Endothelial cell of umbilical vein (primary cell): ENCODE results near the gene BPTF. TPM values are rescaled to one million over a fixed set of nuclear protein-coding genes. Genes with fewer than 3 reads are reported as not detected.

ENCODE experiments used
- BruUV-seq: library from RNA; stranded (reverse); fragments of 400-500 nt; replicated peaks from 2 replicates; lab custom pipeline; 2021; lab: Mats Ljungman, UMichigan
- CTCF ChIA-PET: fragments of 300-600, 350-600 bp; sonication (Branson Sonifier 250); formaldehyde crosslinking; loops from one replicate; lab custom pipeline; 2021; ENCODE audit warnings: antibody characterized with exemption, inconsistent platforms; lab: Charles Lee
- POLR2A ChIA-PET: fragments of 300-600, 350-600 bp; sonication (Branson Sonifier 250); formaldehyde crosslinking; loops from one replicate; lab custom pipeline; 2021; ENCODE audit warnings: antibody characterized with exemption, inconsistent platforms; lab: Charles Lee
- DNase-seq: peaks from one replicate; pipeline ENCODE4 v3.0.0-alpha.2; 2011; ENCODE audit warnings: low read depth, low spot score
- FAIRE-seq: peaks from 2 replicates; lab custom pipeline; 2011; peaks lifted over from hg19 to GRCh38; lab: Jason Lieb, UNC
- H2AFZ ChIP-seq: 2 replicates; pipeline ENCODE4 v1.6.0; 2012; ENCODE audit warnings: low read depth, low read length, control low read depth, inconsistent platforms
- H3K27ac ChIP-seq: 2 replicates; pipeline ENCODE4 v1.5.1; 2011; ENCODE audit warnings: low read depth, mild to moderate bottlenecking, control low read depth, low read length, moderate library complexity; ENCODE audit not compliant: insufficient read depth
- H3K27me3 ChIP-seq, 2 experiments: 2 replicates each; pipeline versions ENCODE4 v1.6.0 to v1.6.1; 2011; ENCODE audit warnings: low read length in 2 of 2, mixed read lengths in 1 of 2; ENCODE audit not compliant: control insufficient read depth in 2 of 2, insufficient read depth in 2 of 2
- H3K36me3 ChIP-seq, 2 experiments: 2 replicates in 1 of 2; 3 replicates in 1 of 2; pipeline ENCODE4 v1.5.1; 2011; ENCODE audit warnings: low read length in 2 of 2, mild to moderate bottlenecking in 1 of 2, moderate library complexity in 1 of 2; ENCODE audit not compliant: control insufficient read depth in 2 of 2, insufficient read depth in 2 of 2; ENCODE audit errors: extremely low read depth in 1 of 2
- H3K4me1 ChIP-seq: 3 replicates; pipeline ENCODE4 v1.5.1; 2011; ENCODE audit warnings: mild to moderate bottlenecking, low read length; ENCODE audit not compliant: control insufficient read depth, insufficient read depth; ENCODE audit errors: extremely low read depth
- H3K4me2 ChIP-seq: 2 replicates; pipeline ENCODE4 v1.6.1; 2011; ENCODE audit warnings: low read length, control low read depth, mixed read lengths; ENCODE audit not compliant: insufficient read depth
- H3K4me3 ChIP-seq, 3 experiments: fragments of 200-600 bp in 1 of 3; sonication (generic), shearing (Covaris generic) in 1 of 3; replicated peaks in 1 of 3; 2 replicates each; pipeline ENCODE4 v1.5.1; 2011 to 2016; ENCODE audit warnings: control low read depth in 3 of 3, low read length in 3 of 3, mild to moderate bottlenecking in 2 of 3, inconsistent platforms in 1 of 3, low read depth in 1 of 3, moderate library complexity in 1 of 3; ENCODE audit not compliant: insufficient read depth in 1 of 3
- H3K79me2 ChIP-seq: 2 replicates; pipeline ENCODE4 v1.6.0; 2012; ENCODE audit warnings: low read length, inconsistent platforms; ENCODE audit not compliant: control insufficient read depth, insufficient read depth
- H3K9ac ChIP-seq: replicated peaks from 2 replicates; pipeline ENCODE3; 2011; ENCODE audit warnings: low read length, control low read depth; ENCODE audit not compliant: insufficient read depth; ENCODE audit errors: extremely low read depth
- H3K9me1 ChIP-seq: replicated peaks from 3 replicates; pipeline ENCODE4 v1.6.0; 2011; ENCODE audit warnings: mild to moderate bottlenecking, low read length; ENCODE audit not compliant: control insufficient read depth, insufficient read depth; ENCODE audit errors: extremely low read depth
- H3K9me3 ChIP-seq: replicated peaks from 2 replicates; pipeline ENCODE4 v1.5.1; 2012; ENCODE audit warnings: low read length, inconsistent platforms; ENCODE audit not compliant: control insufficient read depth, insufficient read depth
- H4K20me1 ChIP-seq: replicated peaks from 2 replicates; pipeline ENCODE3; 2011; ENCODE audit warnings: mild to moderate bottlenecking, low read length; ENCODE audit not compliant: control insufficient read depth, insufficient read depth; ENCODE audit errors: extremely low read depth
- CTCF ChIP-seq, 2 donors: IDR thresholded peaks; 1 replicate in 1 of 2; 2 replicates in 1 of 2; pipeline ENCODE4 v1.5.1; 2011; ENCODE audit warnings: low read length in 2 of 2, mild to moderate bottlenecking in 2 of 2, moderate library complexity in 2 of 2, control low read depth in 1 of 2, inconsistent platforms in 1 of 2, low read depth in 1 of 2; ENCODE audit not compliant: insufficient read depth in 1 of 2; ENCODE audit errors: extremely low read depth in 1 of 2
- EZH2 ChIP-seq: IDR thresholded peaks from 2 replicates; pipeline ENCODE4 v1.6.1; 2012; ENCODE audit warnings: borderline replicate concordance, low read depth, mild to moderate bottlenecking, moderate library complexity, low read length, inconsistent platforms; ENCODE audit not compliant: severe bottlenecking
- MAX ChIP-seq: IDR thresholded peaks from 2 replicates; pipeline ENCODE4 v1.6.1; 2011; ENCODE audit not compliant: insufficient read depth, insufficient read length
- MYC ChIP-seq: IDR thresholded peaks from one replicate; pipeline ENCODE4 v1.6.1; 2011; ENCODE audit warnings: mild to moderate bottlenecking, low read depth, low read length
- POLR2AphosphoS5 ChIP-seq: IDR thresholded peaks from 2 replicates; pipeline ENCODE4 v1.6.1; 2012; ENCODE audit warnings: low read depth, mild to moderate bottlenecking, control low read depth, low read length, moderate library complexity; ENCODE audit not compliant: insufficient read depth
- dilution Hi-C: fragments of 300-500 bp; cut with MboI; formaldehyde crosslinking; loops from one replicate; pipeline ENCODE4 v1.15.0; 2019; ENCODE audit warnings: low sequenced_read_pairs; ENCODE audit not compliant: extremely low pct_ligation_motif_present
- intact Hi-C: fragments of 100-400 bp; cut with micrococcal nuclease; formaldehyde crosslinking; loops from one replicate; pipeline ENCODE4 v1.10.0; 2022
- polyA plus RNA-seq, 4 experiments: library from polyadenylated mRNA; depleted of rRNA in 3 of 4; stranded (reverse) in 3 of 4; unstranded in 1 of 4; fragments of >200 nt; gene quantifications; 2 replicates each; pipeline versions ENCODE4 v1.2.1 to v1.2.3, GENCODE V29; 2011 to 2012; ENCODE audit warnings: missing spikeins in 1 of 4
- total RNA-seq: library from RNA; stranded (reverse); gene quantifications from 2 replicates; pipeline ENCODE4 v1.2.3, GENCODE V29; 2021

The BPTF gene
- total and polyA plus RNA-seq, 2 donors (not counting 3 experiments of a cell fraction or from before 2014, with no cell fraction given), result 41.0 to 88.1 TPM

- no peak overlapping the region for H3K4me3 ChIP-seq
- H3K9me3 ChIP-seq, result no peaks in the 10 kb centered on the region
- CTCF ChIA-PET, result interaction anchor here (0.7 to 3.4 kb wide), 7 partner anchors 9 to 145 kb away, joined by 3 to 12 read pairs (median 4); partner anchors contain the start of gene C17orf58
- DNase-seq, result peak; percentile 26
- no peaks in the 10 kb centered on the region for H3K9me1 ChIP-seq
- dilution Hi-C loops (no loop called here), intact Hi-C loops (loop anchor here (1.0 kb wide), 3 partner anchors 16 to 211 kb away; no protein-coding TSS in a partner anchor)
- peak overlapping the region; percentile 1 for H3K4me2 ChIP-seq
- no peak overlapping the region for H3K9ac ChIP-seq
- H2AFZ ChIP-seq, result peak overlapping the region; percentile 41
- peaks cover 0 to 5% of the 10 kb centered on the region in 2 experiments for H3K27me3 ChIP-seq
- no peaks in the 10 kb centered on the region for H3K79me2 ChIP-seq
- no TSS peak for BruUV-seq
- H3K27ac ChIP-seq, result no peak overlapping the region
- no peaks in the 10 kb centered on the region for H3K4me1 ChIP-seq
- FAIRE-seq, result peak; percentile 81
- H4K20me1 ChIP-seq, result no peaks in the 10 kb centered on the region
- TF ChIP-seq CTCF (IDR thresholded peaks at IDR 0.05; ENCODE audit: extremely low read depth in 1 of 2, insufficient read depth in 1 of 2, low read depth in 1 of 2, low read length in 2 of 2) (peak; percentile 66 to 76), MAX (no peak)
- POLR2A ChIA-PET, result no interaction called here
- no peaks in the 10 kb centered on the region for H3K36me3 ChIP-seq
Measured at GRCh38 chr17:68011199-68011665, 185.9 kb downstream of the BPTF start.

GRCh38 chr17:68013385-68013784 is 188.1 kb downstream of the BPTF start:
- Histone ChIP-seq H3K36me3 (no peaks in the 10 kb centered on the region), H3K27ac (no peak overlapping the region), H2AFZ (no peak overlapping the region), H3K79me2 (no peaks in the 10 kb centered on the region), H3K9me3 (no peaks in the 10 kb centered on the region), H3K27me3 (peaks cover 0 to 7% of the 10 kb centered on the region in 2 experiments), H3K4me1 (no peaks in the 10 kb centered on the region), H3K9me1 (no peaks in the 10 kb centered on the region), H3K4me3 (no peak overlapping the region), H3K4me2 (no peak overlapping the region), H4K20me1 (no peaks in the 10 kb centered on the region), H3K9ac (no peak overlapping the region)
- TF ChIP-seq POLR2AphosphoS5 (no peak), MYC (no peak), EZH2 (no peak)
- FAIRE-seq (no peak), DNase-seq (no peak)
- dilution Hi-C loops, result no loop called here
- CTCF ChIA-PET, result no interaction called here
- POLR2A ChIA-PET, result no interaction called here
- intact Hi-C loops, result no loop called here
- BruUV-seq, result no TSS peak
